COLO668 (cell line): ENCODE results near the gene DACT3.
A peak's percentile ranks its signal among the peaks of the same experiment; 100 is the strongest.

Experiments used
- DNase-seq: peaks from one replicate; lab custom pipeline; 2025; ENCODE audit not compliant: unreplicated experiment; lab: John Stamatoyannopoulos, UW

Gene DACT3

DNA sequence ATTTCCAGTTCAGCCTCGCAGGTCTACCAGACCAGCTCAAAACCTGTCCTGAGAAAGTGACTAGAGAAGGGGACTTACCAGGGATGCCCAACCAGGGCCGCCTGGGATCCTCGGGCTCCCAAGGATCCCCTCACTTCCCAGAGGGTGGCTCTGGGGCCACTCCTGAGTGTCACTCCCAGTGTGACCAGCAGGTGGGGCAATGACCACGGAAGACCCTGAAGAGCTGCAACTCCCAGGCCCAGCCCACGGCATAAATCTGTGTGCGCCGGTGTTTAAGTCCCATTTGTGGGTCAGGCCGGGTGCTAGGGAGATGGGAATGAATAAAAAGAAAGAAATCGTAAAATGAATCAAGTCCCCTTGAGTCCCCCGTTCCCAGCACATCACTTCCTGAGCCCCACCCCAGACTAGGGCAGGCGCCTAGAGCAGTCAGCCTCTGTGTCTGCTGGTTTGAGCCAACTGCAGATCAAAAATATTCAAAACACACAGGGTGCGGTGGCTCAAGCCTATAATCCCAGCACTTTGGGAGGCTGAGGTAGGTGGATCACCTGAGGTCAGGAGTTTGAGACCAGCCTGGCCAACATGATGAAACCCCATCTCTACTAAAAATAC, 46.8 kb downstream of the DACT3 start:
- DNase-seq = peak; percentile 74

DNA sequence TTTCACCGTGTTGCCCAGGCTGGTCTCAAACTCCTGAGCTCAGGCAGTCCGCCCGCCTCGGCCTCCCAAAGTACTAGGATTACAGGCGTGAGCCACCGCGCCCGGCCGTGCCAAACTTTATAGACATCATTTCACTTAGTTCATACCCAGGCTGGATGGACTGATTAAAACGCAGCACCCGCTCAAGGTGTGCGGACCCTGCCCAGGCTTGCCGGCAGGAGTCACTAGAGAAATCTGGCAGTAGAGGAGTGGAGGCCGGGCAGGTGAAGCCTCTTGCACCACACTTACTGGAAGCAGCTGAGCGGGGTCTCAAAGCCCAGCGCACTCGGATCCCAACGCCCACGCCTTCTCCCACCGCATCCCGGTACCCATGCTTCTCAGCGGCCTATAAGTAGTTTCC, 47.5 kb downstream of the DACT3 start:
- no peak for DNase-seq

- DNase-seq = no peak
These were observed 49.2 kb downstream of the DACT3 start for GRCh38 chr19:46611776-46612175.

GRCh38 chr19:46610851-46611770, 49.9 kb downstream of the DACT3 start:
- DNase-seq = no peak

DNA sequence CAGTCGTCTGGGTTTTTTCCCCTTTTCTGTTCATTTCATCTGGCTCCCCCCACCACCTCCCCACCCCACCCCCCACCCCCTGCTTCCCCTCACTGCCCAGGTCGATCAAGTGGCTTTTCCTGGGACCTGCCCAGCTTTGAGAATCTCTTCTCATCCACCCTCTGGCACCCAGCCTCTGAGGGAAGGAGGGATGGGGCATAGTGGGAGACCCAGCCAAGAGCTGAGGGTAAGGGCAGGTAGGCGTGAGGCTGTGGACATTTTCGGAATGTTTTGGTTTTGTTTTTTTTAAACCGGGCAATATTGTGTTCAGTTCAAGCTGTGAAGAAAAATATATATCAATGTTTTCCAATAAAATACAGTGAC, 50.6 kb downstream of the DACT3 start:
- DNase-seq = no peak

GRCh38 chr19:46609511-46610412, 51.2 kb downstream of the DACT3 start:
- no peak for DNase-seq

- DNase-seq = no peak
These were observed 52.2 kb downstream of the DACT3 start for GRCh38 chr19:46608581-46609345.

DNA sequence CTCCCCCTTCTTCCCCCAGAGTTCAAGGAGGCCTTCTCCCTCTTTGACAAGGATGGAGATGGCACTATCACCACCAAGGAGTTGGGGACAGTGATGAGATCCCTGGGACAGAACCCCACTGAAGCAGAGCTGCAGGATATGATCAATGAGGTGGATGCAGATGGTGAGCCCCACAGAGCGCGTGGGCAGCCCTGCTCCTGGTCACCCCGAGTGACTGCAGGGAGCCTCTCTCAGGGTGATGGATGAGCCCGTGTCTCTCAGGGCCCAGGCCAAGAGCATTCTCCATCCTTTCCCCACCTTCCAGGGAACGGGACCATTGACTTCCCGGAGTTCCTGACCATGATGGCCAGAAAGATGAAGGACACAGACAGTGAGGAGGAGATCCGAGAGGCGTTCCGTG, 52.8 kb downstream of the DACT3 start:
- no peak for DNase-seq

GRCh38 chr19:46607448-46607841, 53.5 kb downstream of the DACT3 start:
- no peak for DNase-seq

DNA sequence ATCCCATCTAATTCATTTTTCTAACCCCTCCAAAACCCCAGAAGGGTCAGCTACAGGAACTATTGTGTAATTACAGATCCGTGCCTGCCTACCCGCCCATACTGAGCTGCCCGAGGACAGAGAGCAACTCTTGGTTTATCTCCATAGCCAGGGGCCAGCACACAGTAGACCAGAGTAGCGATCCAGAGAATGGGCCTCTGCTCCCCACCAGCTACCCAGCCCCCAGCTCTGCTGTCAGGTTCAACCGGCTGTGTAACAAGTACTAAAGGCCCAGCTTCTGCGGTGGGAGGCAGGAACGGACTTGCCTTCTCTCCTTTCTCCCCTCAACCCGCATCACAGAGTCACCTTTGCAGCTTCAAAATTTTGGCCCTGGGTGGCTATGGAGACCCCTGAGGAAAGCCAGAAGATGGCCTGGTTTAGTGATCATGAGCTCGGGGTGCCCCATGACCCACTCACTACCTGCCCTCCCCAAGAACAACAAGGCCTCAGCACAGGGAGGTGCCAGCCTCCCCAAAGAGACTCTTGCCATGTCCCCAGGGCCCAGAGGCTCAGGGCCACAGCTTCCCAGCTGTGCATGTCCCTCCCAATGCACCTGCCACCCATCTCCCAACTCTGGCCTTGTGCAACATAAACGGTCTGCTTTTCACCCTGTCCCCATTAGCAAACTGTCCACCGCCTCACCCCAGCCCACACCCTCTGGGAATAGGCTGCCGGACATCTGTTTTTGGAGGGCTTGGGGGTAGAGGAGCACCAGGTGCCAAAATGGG, 54.1 kb downstream of the DACT3 start:
- no peak for DNase-seq

- DNase-seq = no peak
These were observed 55.0 kb downstream of the DACT3 start for GRCh38 chr19:46606019-46606418.

DNA sequence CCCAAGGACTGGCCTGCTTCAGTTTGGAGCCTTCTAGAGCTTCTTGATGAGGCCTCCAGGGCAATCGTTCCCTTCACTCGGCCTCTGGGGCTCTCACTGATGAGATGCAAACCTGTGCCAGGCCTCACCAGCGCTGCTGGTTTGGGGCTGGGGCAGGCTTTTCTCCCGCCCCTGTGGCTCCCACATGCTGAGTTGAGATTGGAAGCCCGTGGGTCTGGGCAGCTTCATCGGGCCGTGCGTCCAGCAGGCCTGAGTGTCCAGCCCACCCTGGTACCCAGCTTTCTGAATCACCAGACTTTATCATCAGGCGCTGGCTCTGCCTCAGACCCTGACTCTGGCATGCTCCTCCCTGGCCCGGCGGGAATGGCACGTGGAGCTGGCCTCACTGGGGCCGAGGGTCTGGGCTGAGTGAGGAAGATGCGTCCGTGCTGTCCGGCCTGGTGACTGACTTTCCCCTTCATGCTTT, 55.6 kb downstream of the DACT3 start:
- no peak for DNase-seq

DNA sequence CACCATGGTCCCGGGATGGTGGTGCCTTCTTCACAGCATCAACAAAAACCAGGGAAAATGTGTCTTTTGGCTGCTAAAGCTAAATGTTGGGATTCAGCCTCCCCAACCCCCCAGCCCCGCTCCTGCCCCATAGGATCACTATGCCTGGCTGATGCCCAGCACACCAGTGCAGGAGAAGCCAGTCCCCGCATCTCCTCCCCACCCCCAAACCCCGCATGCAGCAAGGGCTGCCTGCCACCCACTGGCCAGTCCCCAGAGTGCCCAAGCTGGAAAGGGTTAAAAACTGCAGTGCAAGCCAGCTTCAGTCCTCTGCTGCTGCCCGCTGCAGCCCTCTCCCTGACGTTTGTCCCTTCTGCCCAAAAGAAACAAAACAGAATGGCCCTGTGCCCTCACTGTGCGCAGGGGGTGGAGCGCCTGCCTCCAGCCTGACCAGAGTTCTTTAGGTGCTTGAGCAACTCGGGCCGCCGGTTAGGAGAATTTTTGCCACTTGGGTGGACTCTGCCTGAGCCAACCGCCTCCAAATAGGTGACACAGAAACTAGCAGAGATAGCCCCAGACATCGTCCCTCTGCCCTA, 56.1 kb downstream of the DACT3 start:
- DNase-seq = no peak

DNA sequence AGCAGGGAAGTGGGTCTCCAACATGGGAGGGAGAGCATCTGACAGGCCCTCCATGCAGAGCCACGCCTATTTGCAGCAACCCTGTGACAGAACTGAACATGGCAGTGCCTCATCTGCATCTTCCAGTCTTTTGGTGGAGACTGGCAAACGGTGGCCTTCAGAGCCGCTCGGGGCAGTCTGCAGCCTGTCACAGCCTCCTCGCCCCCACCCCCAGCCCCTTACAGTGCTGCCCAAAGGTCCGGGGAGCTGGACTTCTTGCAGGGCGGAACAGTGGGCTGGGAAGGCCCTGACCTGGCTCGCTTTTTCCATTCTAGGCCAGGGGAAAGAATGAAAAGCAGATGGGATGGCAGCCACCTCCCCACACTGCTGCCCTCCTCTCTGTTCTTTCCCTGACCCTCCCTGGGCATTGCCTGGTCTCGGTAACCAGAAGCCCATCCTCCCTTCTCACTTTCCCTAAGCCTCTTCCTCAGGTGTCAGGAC, 57.2 kb downstream of the DACT3 start:
- DNase-seq = no peak

DNA sequence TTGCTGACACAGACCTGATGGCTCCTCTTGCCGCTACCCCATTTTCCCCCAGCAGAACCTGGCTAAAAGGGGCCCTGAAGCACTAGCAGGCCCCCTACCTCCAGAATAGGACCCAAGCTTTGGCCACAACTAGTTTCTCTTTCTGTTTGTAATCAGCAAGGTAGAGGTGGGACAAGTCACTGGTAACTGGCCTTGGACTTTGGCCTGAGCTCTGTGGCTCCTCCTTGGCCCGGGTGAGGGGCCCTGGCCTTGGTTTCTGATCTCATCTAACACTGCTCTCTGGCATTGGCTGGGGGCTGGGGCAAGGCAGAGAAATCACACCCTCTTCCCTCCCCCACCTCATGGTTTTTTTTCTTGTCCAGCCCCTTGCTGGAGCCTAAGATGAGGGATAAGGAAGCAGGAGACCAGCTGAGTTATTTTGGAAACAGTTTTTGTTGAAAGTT, 57.8 kb downstream of the DACT3 start:
- DNase-seq = peak; percentile 33

DNA sequence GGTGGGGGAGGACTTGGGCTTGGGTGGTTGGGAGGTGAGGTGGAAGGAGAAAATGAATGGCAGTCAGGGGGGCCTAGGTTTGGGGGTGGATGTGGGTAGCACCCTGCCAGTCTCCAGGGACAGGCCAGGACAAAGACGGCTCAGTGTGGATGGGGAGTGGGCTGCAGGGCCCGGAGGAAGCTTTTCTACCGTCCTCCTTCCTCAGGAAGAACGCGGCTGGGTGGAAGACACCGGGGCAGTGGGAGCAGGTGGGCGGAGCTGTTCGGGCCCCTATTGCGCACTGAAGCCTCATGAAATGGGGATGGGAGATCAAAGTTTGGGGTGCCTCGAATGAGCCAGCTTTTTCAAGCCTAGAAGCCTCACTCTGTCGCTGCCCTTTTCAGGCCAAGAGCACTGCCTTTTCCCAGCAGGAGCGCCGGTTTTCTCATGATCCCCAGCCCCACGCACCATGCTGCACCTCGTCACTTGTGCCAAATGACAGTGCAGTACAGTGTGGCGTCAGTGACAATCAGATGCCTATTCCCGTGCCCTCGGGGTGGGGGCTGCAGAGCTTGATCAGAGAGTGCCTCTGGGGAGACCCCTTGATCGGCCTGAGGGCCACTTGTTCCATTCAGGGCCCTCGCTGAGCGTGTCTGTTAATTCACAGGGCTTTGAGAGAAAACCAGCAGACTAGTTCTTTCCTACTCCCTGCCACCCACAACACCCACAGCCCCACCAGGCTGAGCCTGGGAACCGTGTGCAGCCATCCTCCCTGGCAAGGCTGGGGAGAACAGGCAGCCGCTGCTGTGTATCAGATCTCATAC, 58.4 kb downstream of the DACT3 start:
- peak; percentile 33 for DNase-seq

- DNase-seq = peak; percentile 24
These were observed 59.4 kb downstream of the DACT3 start, which contains the start of gene CALM3 for GRCh38 chr19:46601318-46602224. TSS of gene CALM3 (plus strand) at chr19:46601330. CDS start at chr19:46601435, 105 bp downstream.
